Measurements from ENCODE around the gene MTHFD1.

The MTHFD1 gene

DNA sequence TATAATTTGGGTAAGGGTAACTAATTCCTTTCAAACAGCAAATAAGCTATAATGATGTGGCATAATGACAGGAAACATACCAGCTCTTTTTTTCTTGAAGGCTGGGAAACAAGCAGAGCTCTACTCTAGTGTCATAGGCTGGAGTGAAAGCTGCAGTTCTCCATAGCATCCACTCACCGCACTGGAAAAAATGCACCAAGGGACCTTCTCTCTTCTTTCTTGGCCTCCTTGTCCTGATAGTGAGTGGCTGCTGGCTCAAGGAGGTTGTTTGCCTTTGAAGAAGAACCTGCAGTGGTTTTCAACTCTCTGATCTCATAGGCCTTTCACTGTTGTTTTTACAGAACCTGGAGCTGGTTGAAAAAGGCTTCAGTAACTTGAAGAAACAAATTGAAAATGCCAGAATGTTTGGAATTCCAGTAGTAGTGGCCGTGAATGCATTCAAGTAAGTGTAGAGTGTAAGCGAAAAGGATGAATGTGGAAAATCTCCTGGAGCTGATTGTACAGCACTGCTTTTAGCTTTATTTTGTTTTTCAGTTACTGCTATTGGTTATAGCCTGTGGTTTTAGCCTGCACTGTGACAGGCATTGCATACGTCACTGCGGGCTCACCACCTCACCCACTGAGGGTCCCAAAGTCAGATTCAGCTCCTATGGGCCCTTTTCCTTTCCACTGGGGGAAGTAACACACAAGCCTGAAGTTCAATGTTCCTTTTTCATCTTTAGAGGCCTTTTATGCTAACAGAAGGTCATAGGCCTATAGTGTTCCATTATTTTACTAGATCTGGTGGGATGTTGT lies 59.9 kb downstream of the MTHFD1 start:
- no peak for DNase-seq

DNA sequence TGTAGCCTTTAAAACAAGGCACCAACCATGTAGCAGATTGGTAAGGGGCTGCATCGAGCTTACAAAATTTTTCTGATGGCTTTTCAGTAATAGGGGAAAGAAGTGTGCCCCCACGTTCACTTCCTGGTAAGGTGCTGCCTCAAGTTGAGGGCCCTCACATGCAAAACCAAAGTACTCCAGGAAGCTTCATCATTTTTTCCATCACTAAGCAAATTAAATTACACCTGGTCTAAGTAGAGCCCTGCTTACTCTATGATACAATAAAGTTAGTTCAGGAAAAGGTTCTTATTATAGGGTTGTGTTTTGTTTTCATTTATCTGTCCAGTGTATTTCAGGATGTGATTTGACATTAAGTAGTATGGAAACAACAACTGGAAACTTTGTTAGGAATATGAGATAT lies 62.1 kb downstream of the MTHFD1 start:
- DNase-seq, result no peak

DNA sequence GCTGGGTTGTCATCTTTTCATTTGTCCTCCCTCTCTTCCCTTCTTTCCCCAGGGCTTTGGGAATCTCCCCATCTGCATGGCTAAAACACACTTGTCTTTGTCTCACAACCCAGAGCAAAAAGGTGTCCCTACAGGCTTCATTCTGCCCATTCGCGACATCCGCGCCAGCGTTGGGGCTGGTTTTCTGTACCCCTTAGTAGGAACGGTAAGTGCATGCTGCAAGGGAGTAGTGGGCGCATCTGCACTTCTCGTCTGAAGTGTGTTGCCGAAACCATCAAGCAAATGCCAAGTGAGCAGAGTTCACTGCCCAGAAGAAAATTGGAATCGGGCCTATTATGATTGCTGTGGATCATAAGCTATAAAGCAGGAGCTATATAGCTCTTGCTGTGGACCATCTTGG lies 66.5 kb downstream of the MTHFD1 start:
- DNase-seq, result no peak

DNA sequence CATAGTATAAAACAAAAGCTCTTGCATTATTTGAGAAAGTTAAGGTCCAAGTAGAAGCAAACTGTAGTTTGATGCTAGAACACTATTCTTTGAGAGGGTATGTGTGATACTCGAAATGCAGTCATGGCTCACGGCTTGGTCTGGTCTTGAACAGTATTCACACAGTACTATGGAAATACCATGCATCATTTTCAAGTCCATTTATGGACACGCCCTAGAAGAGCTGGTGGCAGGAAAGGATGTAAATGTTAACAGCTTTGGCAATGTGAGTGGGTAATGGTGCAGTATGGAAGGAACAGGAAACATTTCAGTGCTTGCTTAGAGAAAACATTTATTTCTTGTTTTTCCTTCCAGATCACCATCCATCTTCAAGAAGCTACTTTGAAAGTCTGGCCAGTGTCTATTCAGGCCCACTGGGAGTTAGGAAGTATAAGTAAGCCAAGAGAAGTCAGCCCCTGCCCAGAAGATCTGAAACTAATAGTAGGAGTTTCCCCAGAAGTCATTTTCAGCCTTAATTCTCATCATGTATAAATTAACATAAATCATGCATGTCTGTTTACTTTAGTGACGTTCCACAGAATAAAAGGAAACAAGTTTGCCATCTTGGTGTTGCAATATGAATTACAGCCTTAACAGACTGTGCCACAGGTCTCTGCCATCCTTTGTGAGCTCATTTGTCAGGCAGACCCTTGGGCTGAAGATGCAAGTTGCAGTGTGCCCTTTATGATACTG lies 71.4 kb downstream of the MTHFD1 start:
- DNase-seq, result no peak

DNA sequence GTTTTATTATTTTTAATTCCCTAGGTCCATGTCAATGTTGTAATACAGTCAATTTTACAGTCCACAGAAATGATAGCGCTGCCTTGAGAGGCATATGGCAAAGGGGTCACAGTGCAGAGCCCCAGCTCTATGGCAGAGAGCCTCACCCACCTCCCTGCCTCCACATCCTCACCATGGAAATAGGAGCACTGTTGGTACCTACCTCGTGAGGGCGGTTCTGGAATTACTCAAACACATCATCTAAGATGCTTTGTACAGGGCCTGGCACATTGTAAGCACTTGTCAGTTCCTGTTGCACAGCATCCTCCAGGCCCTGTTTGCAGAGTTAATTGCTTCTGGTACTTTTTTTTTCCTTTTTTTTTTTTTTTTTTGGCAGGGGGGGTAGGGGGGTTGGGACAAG lies 73.1 kb downstream of the MTHFD1 start:
- DNase-seq, result no peak

DNA sequence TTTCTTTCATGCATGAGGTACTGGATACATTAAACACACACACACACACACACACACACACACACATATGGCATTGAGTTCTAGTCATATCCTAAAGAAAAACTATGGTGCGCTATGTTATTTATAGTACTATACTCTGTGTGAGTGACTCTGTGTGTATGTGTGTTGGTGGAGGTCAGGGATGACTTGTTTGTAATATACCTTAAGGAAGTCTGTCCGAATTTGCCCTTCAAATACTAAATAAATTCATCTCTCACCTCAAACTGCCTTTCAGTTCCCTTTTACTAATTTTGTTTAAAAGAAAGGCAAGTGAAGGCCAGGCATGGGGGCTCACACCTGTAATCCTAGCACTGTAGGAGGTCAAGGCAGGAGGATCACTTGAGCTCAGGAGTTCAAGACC lies 75.0 kb downstream of the MTHFD1 start:
- DNase-seq, result no peak

DNA sequence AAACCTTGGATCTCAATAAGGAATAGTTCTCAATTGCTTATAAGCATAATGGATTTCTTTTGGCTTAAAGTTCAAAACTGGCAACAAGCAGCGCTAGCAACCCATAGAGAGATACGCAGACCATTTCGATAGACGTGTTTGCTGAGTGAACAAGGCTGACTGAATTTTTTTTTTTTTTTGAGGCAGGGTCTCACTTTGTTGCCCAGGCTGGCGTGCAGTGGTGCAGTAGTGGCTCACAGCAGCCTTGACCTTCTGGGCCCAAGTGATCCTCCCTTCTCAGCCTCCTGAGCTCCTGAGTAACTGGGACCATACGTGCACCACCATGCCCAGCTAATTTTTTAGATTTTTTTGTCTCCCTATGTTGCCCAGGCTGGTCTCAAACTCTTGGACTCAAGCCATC lies 75.7 kb downstream of the MTHFD1 start:
- DNase-seq, result no peak

DNA sequence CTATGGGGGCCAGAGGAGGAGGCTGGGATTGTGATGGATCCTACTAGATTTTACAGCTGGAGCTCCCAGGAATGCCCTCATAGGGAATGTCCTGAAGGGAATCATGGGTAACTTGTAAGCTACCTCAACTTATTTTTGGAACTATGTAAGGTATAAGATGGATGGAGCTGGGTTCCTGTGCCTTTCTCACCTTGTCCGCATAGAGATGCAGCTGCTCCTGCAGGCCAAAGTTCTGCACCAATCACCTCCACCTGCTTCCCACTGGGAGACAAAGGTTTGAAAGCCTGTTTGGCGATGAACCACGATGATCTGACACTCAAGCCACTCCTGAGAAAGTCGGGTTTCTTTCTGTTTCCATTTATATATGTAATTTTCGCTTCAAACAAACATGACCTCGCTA lies 76.5 kb downstream of the MTHFD1 start:
- peak; percentile 20 for DNase-seq

DNA sequence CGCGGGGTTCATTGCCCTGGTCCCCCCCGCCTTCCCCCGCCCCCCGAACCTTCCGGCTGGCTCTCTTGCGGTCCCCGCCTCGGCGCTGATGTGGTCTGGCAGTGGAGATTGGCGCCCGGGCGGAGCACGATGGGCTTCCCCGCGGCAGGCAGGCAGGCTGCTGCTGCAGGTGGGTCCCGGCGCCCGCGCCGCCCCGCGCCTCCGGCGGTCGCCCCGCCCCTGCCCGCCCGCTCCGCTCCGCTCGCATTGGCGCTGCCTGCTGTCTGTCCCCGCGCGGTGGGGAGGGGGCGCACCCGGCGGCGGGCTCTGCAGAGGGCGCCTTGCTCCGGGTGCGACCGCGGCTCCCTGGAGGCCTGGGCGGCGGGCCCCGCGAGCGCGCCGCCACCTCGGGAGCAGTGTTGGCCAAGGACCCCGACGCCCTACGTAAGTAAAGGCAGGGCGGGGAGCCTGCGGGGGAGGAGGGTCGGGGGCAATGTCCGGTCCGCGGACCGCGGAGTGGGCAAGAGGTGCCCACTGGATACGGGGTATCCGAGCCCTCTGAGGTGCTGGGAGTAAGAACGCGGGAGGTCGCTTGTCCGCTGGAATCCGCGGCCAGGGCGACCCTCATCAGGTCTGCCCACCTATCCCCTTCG lies 77.2 kb downstream of the MTHFD1 start, which contains the start of gene AKAP5:
AKAP5 (plus strand) TSS at position 309 of the 632 bp plus-strand sequence. CDS start 2,896 bp downstream, outside the sequence.
- DNase-seq, result peak; percentile 21

DNA sequence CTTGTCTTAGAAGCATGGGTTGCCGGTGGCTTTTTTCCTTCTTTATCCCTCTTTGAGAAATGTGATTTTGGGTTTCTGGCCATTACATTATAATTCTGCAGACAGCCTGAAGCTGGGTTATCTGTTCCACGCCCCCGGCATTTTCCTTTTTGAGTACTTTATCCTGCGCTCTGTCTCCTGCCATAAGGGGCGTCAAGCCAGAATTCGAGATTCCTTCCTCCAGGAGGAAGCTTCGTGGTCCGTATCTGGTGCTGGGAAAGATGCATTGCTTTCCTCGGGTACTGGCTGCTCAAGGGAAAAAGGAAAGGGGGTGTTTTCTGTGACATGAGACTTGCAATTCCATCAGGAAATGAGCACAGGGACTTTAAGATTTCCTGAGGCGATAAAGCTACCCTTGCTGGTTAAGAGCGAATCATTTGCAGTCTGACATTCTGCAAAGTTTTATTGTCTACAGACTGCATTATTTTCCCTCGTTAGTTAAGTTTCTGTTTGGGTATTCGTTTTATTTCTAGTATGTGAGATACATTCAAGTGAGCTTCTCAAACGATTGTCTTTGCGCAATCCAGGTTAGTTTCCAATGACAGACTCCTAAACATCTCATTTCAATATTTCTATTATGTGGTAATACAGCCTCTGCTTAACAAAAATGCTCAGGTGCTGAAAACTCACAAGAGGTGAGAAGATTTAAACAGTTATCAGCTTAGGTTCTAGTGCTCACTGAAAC lies 77.8 kb downstream of the MTHFD1 start:
- DNase-seq, result no peak

DNA sequence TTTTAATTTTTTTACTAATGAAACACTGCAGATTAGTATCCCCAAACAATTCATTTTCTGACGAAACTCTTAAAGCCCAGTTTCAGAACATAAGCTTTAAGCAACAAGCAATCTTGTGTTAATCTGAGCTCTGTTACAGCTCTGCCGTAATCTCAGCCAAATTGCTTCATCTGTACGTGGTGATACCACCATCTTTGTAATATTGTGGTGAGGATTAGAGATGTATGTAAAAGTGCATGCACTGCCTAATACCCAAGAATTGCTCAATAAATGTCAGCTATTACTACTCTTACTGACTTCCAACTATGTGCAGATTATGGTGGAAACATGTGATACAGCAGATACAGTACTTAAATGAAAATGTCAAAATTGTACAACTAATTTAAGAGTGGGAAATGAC lies 78.9 kb downstream of the MTHFD1 start:
- no peak for DNase-seq

DNA sequence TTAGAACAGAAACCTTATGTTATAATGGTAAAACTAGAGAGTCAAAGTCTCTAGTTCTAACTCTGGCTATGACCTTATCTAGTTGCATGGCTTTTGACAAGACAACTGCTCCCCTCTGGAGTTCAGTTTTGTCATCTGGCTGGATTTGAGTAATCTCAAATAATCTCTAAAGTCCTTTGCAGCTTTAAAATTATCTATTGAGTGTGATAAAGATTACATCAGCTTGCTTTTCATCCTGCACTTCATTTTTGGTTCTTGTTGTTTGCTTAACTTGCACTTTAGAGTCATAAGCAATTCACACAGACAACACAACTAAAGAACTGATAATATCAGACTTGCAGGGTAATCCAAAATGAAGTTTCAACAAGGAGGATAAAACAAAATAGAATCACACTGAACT lies 79.4 kb downstream of the MTHFD1 start:
- no peak for DNase-seq

DNA sequence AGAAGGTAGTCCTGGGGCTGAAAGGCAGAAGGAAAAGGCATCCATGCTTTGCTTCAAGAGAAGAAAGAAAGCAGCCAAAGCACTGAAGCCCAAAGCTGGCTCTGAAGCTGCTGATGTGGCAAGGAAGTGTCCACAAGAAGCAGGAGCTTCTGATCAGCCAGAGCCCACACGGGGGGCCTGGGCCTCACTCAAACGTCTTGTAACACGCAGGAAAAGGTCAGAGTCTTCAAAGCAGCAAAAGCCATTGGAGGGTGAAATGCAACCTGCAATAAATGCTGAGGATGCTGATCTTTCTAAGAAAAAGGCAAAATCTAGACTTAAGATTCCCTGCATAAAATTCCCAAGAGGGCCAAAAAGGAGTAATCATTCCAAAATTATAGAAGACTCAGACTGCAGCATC lies 80.3 kb downstream of the MTHFD1 start:
- DNase-seq, result no peak

DNA sequence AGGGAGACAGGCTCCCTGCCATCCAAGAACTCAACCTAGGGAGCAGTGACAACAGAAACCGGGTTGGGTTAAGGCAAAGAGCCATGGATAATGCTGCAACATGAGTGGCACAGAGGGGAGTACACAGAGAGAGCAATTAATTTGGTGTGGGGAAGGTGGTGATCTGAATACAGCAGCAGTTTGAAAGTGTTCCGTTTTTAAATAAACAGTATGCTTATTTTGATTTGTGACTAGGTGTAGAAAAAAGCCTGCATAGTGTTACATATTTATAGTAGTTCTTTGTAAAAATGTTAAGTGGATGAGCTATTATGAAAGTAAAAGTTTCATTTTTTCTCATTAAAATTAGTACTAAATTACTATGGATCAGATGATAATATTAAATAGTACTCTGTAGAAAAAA lies 85.9 kb downstream of the MTHFD1 start:
- DNase-seq, result no peak

DNA sequence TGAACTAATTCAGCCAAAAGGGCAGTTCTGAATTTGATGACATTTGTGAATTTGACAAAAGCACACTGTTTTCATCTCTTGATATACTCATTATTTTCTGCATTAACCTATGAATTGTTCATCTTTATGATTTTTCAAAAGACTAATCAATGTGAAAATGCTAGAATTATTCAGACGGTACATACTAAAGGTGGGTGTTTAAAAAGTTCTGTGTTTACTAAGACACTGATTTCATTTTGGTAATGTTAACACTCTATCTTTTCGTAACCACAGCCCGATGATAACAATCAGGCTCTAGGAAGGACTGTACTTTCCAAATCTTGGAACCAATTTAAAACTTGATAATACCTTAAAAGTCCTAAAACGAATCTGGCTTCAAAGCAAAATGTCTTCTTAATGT lies 86.5 kb downstream of the MTHFD1 start:
- DNase-seq, result no peak

DNA sequence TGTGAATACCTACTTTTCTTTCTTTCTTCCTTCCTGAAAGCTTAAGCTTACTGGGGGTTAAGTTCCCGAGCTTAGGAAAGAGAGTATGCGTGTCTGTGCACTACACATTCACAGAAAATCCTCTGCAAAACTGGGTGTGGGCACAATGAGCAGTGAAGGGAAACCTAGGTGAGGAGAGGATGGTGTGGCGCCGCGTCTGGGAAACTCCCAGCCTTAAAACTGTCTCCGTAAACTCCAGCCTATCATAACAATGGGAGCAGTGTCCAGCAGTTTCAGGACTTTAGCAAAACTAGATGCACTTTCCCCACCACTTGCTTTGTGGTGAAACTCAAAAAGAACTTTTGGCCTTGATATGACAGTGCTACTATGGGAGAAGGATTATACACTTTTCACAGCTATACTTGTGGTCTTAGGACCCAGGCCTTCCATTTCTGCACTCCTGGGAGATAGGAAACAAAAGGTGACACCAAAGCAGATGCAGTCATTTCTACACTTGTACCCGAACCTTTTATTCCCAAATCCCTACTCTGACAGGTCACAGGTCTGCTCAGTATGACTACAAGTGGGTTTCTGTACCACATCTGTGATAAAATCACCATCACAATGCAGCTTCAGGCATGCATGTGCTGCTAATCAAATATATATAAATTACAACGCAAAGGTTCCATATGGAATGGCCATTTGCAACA lies 87.6 kb downstream of the MTHFD1 start:
- no peak for DNase-seq

DNA sequence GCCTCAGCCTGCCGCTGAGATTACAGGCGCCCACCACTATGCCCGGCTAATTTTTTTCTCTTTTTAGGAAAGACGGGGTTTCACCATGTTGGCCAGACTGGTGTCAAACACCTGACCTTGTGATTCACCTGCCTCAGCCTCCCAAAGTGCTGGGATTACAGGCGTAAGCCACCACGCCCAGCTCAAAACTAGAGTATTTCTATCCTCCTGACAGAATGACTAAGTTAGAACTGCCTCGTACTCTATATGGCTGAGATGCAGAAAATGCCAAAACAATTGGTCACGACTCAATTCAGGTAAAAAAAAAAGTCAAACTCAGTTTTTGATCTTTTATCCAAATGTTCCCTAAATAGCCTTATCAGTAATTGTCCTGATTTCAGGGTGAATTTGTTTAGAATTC lies 88.3 kb downstream of the MTHFD1 start:
- DNase-seq, result no peak

DNA sequence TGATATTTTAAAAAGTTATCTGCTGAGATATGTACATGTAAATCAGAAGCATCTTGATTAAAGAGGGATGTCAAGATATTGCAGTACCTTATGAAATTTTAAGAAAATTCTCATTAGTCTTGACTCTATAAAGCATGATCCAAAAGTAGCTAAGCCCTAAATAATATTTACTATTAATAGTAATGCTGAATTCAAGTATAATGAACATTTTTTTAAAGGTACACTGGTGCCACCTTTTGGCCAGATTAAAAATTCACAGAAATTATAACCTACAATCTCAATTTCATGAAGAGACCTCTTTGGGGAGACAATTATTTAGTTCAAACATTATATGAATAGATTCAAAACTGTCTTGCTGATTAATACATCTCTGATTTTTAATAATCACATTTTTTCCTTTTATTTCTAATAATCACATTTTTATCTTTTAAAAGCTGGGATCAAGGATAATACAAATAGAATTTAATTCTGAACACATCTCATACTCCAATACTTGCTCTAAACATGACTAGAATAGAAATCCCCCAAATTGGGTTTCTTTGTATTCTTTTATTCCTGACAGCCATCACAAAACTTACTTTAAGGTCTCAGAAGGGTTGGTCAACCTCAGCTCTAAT lies 90.6 kb downstream of the MTHFD1 start:
- no peak for DNase-seq

DNA sequence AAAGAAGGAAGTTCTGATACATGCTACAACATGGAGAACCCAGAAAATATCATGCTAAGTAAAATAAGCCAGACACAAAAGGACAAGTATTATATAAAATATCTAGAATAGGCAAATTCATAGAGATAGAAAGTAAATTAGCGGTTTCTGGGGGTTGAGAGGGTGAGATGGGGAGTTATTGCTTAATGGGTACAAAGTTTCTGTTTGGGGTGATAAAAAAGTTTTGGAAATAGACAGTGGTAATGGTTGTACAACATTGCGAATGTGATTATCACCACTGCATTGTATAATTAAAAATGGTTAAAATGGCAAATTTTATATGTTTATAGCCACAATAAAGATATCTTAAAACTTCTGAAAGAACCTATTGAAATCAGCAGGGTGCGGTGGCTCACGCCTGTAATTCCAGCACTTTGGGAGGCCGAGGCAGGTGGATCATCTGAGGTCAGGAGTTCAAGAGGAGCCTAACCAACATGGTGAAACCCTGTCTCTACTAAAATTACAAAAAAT lies 100.5 kb downstream of the MTHFD1 start:
- no peak for DNase-seq

DNA sequence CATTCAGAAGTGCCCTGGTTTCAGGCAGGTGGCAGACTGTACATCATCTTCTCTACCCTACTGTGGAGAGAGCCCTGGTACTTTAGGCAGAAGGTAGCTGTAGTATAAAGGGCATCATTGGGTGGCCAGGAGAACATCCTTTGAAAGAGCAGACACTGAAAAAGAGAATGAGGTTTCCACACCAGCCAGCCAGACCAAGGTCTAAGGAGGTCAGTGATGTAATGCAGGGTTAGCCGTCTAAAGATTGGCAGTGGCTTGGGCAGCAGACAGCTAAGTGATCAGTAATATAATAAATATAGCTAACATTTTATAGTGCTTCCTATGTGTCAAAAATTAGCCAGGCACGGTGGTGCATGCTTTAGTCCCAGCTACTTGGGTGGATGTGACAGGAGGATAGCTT lies 103.5 kb downstream of the MTHFD1 start:
- no peak for DNase-seq

DNA sequence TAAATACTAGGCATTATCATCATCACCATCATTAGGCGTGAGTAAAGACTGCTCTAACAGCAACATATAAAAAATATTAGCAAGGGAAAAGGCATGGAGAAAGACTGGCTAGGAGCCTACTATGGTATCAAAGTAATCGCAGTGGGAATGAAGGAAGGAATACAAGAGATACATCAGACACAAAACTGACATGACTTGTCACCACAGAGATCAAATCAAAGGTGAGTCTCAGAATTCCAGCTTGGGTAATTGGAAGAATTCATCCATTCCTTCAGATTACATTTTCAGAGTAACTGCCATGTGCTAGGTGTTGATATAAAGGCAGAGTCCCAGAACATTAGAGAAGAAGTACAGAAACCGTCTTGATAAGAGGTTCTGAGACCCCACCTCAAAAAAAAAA lies 105.3 kb downstream of the MTHFD1 start:
- no peak for DNase-seq

DNA sequence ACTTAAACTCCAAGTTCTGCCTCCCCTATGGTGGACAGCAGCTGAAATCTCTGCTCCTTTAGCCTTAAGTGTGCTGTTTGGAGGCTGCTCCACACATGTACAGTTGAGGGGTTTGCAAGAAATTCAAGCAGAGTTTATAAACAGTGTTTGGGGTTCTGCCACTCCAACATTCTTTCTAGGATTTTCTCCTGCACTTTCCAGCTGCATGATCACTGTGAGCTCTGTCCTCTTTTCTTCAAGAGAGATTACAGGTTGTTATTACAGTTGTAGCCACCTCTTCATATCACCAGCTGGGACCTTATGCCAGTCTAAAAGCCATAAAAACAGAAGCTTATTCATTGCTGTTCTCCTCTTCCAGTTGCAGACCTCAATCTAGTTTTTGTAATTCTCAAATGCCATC lies 107.1 kb downstream of the MTHFD1 start:
- DNase-seq, result no peak

All from SHP77 treated with DMSO at 0.1 percent for 48 hours (cell line).